CD14-positive monocyte (primary cell): ENCODE measurements around the gene PDE4B. TPM values are rescaled to one million over a fixed set of nuclear protein-coding genes. Genes with fewer than 3 reads are reported as not detected.
"Not testable (repeated sequence)": the region's sequence is repeated elsewhere in the genome, so short reads cannot be mapped to it uniquely, and the experiment has no call there.

Experiments used
- DNase-seq, 3 donors: peaks; one replicate each; pipeline ENCODE4 v3.0.0-alpha.2; 2011 to 2022
- H2AFZ ChIP-seq: 2 replicates; pipeline ENCODE4 v1.6.0; 2012; ENCODE audit warnings: mild to moderate bottlenecking, low read depth, low read length, inconsistent platforms; ENCODE audit not compliant: insufficient read depth, poor library complexity, severe bottlenecking
- H3K27ac ChIP-seq, 2 donors: 1 replicate in 1 of 2; 2 replicates in 1 of 2; pipeline ENCODE4 v1.5.1; 2012 to 2013; ENCODE audit warnings: low read length in 2 of 2, control low read depth in 1 of 2, inconsistent platforms in 1 of 2, low read depth in 1 of 2, mild to moderate bottlenecking in 1 of 2
- H3K27me3 ChIP-seq, 2 donors: one replicate each; pipeline versions ENCODE4 v1.6.0 to v1.6.1; 2011 to 2013; ENCODE audit warnings: low read length in 2 of 2; ENCODE audit not compliant: control insufficient read depth in 2 of 2, insufficient read depth in 2 of 2
- H3K36me3 ChIP-seq, 2 donors: replicated peaks in 1 of 2; 1 replicate in 1 of 2; 2 replicates in 1 of 2; pipeline versions ENCODE4 v1.5.1 to v1.6.1; 2012 to 2013; ENCODE audit warnings: low read length in 2 of 2, control low read depth in 1 of 2, inconsistent platforms in 1 of 2, mild to moderate bottlenecking in 1 of 2; ENCODE audit not compliant: insufficient read depth in 2 of 2, control insufficient read depth in 1 of 2
- H3K4me1 ChIP-seq, 2 donors: 1 replicate in 1 of 2; 2 replicates in 1 of 2; pipeline versions ENCODE4 v1.5.1 to v1.6.1; 2012 to 2013; ENCODE audit warnings: low read length in 2 of 2, control low read depth in 1 of 2, inconsistent platforms in 1 of 2, mild to moderate bottlenecking in 1 of 2, moderate library complexity in 1 of 2; ENCODE audit not compliant: insufficient read depth in 2 of 2, control insufficient read depth in 1 of 2
- H3K4me2 ChIP-seq: replicated peaks from 2 replicates; pipeline ENCODE3; 2012; ENCODE audit warnings: low read length, moderate library complexity, mild to moderate bottlenecking; ENCODE audit not compliant: poor library complexity, severe bottlenecking; ENCODE audit errors: extremely low read depth
- H3K4me3 ChIP-seq, 3 experiments: fragments of 200-600 bp in 1 of 3; sonication (generic) in 1 of 3; replicated peaks in 1 of 3; 1 replicate in 2 of 3; 2 replicates in 1 of 3; pipeline ENCODE4 v1.5.1; 2011 to 2013; ENCODE audit warnings: low read length in 3 of 3, mild to moderate bottlenecking in 3 of 3, control low read depth in 2 of 3, low read depth in 2 of 3, inconsistent platforms in 1 of 3, moderate library complexity in 1 of 3
- H3K79me2 ChIP-seq: 2 replicates; pipeline ENCODE4 v1.6.0; 2012; ENCODE audit warnings: mild to moderate bottlenecking, control low read depth, inconsistent platforms, low read length, moderate library complexity; ENCODE audit not compliant: insufficient read depth
- H3K9ac ChIP-seq: 2 replicates; pipeline ENCODE4 v1.6.0; 2017; ENCODE audit warnings: low read length, mild to moderate bottlenecking; ENCODE audit not compliant: insufficient read depth, poor library complexity, severe bottlenecking
- H3K9me3 ChIP-seq, 2 donors: replicated peaks in 1 of 2; 1 replicate in 1 of 2; 2 replicates in 1 of 2; pipeline versions ENCODE4 v1.5.1 to v1.6.1; 2012 to 2013; ENCODE audit warnings: low read length in 2 of 2, control low read depth in 1 of 2; ENCODE audit not compliant: control insufficient read depth in 1 of 2, insufficient read depth in 1 of 2
- H4K20me1 ChIP-seq: 2 replicates; pipeline ENCODE4 v1.6.0; 2012; ENCODE audit warnings: mild to moderate bottlenecking, low read length, control low read depth, moderate library complexity; ENCODE audit not compliant: insufficient read depth
- H3K27ac Mint-ChIP-seq, 7 donors: one replicate each; pipeline ENCODE4 v1.8.0; 2020; ENCODE audit warnings: mild to moderate bottlenecking in 7 of 7, mixed read lengths in 7 of 7, moderate library complexity in 6 of 7, inconsistent platforms in 2 of 7
- H3K27me3 Mint-ChIP-seq, 3 donors: one replicate each; pipeline ENCODE4 v1.8.0; 2021 to 2022; ENCODE audit warnings: low read depth in 3 of 3, mild to moderate bottlenecking in 3 of 3, mixed read lengths in 3 of 3, moderate library complexity in 3 of 3, inconsistent platforms in 1 of 3
- H3K36me3 Mint-ChIP-seq, 2 donors: one replicate each; pipeline ENCODE4 v1.8.0; 2020; ENCODE audit warnings: mixed read lengths in 2 of 2, inconsistent platforms in 1 of 2, mild to moderate bottlenecking in 1 of 2
- H3K4me1 Mint-ChIP-seq: one replicate; pipeline ENCODE4 v1.8.0; 2020; ENCODE audit warnings: mild to moderate bottlenecking, mixed read lengths
- H3K4me3 Mint-ChIP-seq, 2 donors: one replicate each; pipeline ENCODE4 v1.8.0; 2020; ENCODE audit warnings: mild to moderate bottlenecking in 2 of 2, mixed read lengths in 2 of 2, moderate library complexity in 1 of 2
- H3K9me3 Mint-ChIP-seq, 7 donors: one replicate each; pipeline ENCODE4 v1.8.0; 2020 to 2022; ENCODE audit warnings: mixed read lengths in 7 of 7, mild to moderate bottlenecking in 6 of 7, moderate library complexity in 6 of 7, inconsistent platforms in 2 of 7
- WGBS: methylation state at CpG from one replicate; pipeline ENCODE4 v1.1.5; 2013; ENCODE audit warnings: missing lambda C conversion rate; ENCODE audit not compliant: insufficient coverage; 5-methylcytosine and 5-hydroxymethylcytosine counted together
- intact Hi-C, 2 donors: fragments of 100-400 bp; cut with micrococcal nuclease; formaldehyde crosslinking; loops; one replicate each; pipeline versions ENCODE4 v1.15.0 to v1.15.1; 2023
- polyA plus RNA-seq, 3 donors: library from polyadenylated mRNA; depleted of rRNA in 1 of 3; unstranded in 2 of 3; stranded (reverse) in 1 of 3; fragments of 300-500 nt in 2 of 3; fragments of >200 nt in 1 of 3; fragmentation: Illumina TruSeq in 2 of 3; gene quantifications; 1 replicate in 2 of 3; 2 replicates in 1 of 3; pipeline ENCODE4 v1.2.3, GENCODE V29; 2012 to 2021
- TF ChIP-seq, protein P1 (sequence below): fragments of 200-600 bp; IDR thresholded peaks from one replicate; pipeline ENCODE4 v1.8.0; 2022; ENCODE audit warnings: antibody characterized with exemption, mild to moderate bottlenecking

The PDE4B gene
- polyA plus RNA-seq, 3 donors = 17.2 to 52.8 (median 25.2) TPM

DNA sequence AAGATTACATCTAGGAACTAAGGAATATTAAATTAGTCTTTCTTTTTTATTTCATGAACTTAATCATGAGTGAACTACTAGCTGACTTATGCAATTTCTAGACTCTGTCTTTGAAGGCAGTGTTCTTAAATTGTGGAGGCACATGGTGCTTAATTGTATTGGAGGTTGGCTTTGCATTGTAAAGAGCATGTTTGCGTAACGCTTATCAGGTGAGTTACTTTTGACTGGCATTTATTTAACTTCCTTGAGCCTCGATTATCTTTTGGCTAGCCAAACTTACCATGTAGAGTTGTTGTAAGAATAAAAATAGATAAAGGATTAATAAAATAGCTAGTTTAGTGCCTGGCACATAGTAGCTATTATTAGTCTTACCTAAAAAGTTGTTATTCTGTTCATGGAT, 262.4 kb downstream of the PDE4B start:
- Mint-ChIP-seq H3K4me1 (no peaks in the 10 kb centered on the region), H3K36me3 (no peaks in the 10 kb centered on the region), H3K27ac (no peak overlapping the region), H3K4me3 (no peak overlapping the region), H3K27me3 (peaks cover 0 to 3% (median 0%) of the 10 kb centered on the region in 3 donors), H3K9me3 (peaks cover 2 to 8% (median 4%) of the 10 kb centered on the region in 7 donors)
- Histone ChIP-seq H3K27me3 (no peaks in the 10 kb centered on the region), H4K20me1 (no peaks in the 10 kb centered on the region), H3K27ac (no peak overlapping the region), H3K9me3 (peaks cover 7 to 10% of the 10 kb centered on the region in 2 donors), H3K9ac (no peak overlapping the region), H3K4me1 (no peaks in the 10 kb centered on the region), H2AFZ (no peak overlapping the region), H3K4me2 (no peak overlapping the region), H3K4me3 (no peak overlapping the region), H3K79me2 (no peaks in the 10 kb centered on the region), H3K36me3 (no peaks in the 10 kb centered on the region)
- 96% methylated on average over 3 of the region's 3 CpGs for WGBS
- intact Hi-C loops = no loop called here
- TF ChIP-seq, protein P1, sequence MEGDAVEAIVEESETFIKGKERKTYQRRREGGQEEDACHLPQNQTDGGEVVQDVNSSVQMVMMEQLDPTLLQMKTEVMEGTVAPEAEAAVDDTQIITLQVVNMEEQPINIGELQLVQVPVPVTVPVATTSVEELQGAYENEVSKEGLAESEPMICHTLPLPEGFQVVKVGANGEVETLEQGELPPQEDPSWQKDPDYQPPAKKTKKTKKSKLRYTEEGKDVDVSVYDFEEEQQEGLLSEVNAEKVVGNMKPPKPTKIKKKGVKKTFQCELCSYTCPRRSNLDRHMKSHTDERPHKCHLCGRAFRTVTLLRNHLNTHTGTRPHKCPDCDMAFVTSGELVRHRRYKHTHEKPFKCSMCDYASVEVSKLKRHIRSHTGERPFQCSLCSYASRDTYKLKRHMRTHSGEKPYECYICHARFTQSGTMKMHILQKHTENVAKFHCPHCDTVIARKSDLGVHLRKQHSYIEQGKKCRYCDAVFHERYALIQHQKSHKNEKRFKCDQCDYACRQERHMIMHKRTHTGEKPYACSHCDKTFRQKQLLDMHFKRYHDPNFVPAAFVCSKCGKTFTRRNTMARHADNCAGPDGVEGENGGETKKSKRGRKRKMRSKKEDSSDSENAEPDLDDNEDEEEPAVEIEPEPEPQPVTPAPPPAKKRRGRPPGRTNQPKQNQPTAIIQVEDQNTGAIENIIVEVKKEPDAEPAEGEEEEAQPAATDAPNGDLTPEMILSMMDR = no peak
- DNase-seq = no peak

DNA sequence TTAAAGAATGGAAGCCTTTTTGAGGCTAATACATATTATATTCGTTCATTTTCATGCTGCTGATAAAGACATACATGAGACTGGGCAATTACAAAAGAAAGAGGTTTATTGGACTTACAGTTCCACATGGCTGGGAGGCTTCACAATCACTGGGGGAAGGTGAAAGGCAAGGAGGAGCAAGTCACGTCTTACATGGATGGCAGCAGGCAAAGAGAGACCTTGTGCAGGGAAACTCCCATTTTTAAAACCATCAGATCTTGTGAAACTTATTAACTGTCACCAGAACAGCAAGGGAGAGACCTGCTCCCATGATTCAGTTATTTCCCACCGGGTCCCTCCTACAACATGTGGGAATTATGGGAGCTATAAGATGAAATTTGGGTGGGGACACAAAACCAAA, 264.8 kb downstream of the PDE4B start:
- H3K27ac ChIP-seq, H3K36me3 Mint-ChIP-seq, H3K36me3 ChIP-seq, intact Hi-C loops, H3K9ac ChIP-seq, H3K4me3 Mint-ChIP-seq, H3K27me3 ChIP-seq, H3K4me1 Mint-ChIP-seq, H2AFZ ChIP-seq, H3K27me3 Mint-ChIP-seq, H3K27ac Mint-ChIP-seq, H3K9me3 Mint-ChIP-seq, H3K4me3 ChIP-seq, H3K4me1 ChIP-seq, DNase-seq, H3K4me2 ChIP-seq, H4K20me1 ChIP-seq, H3K79me2 ChIP-seq: not testable (repeated sequence)
- no CpG with 5 or more reads among the region's 3 CpGs for WGBS
- peaks cover 7 to 10% of the 10 kb centered on the region in 2 donors for H3K9me3 ChIP-seq
